HepG2 (cell line): ENCODE results near the gene ANKRD6. TPM values are rescaled to one million over a fixed set of nuclear protein-coding genes. Genes with fewer than 3 reads are reported as not detected.

Experiments used
- ARHGAP35 ChIP-seq: sonication (generic); formaldehyde crosslinking; IDR thresholded peaks from 2 replicates; pipeline ENCODE4 v1.9.0; 2022; ENCODE audit warnings: mild to moderate bottlenecking, inconsistent platforms, moderate library complexity, missing genetic modification reagents, borderline replicate concordance
- CSRNP1 ChIP-seq: sonication (generic); formaldehyde crosslinking; IDR thresholded peaks from 2 replicates; pipeline ENCODE4 v1.8.1; 2023; ENCODE audit warnings: mild to moderate bottlenecking, missing genetic modification reagents
- DR1 ChIP-seq: sonication (generic); formaldehyde crosslinking; IDR thresholded peaks from 2 replicates; pipeline ENCODE4 v1.8.0; 2021; ENCODE audit warnings: mild to moderate bottlenecking, missing genetic modification reagents, inconsistent platforms
- FOXA1 ChIP-seq, 2 experiments: fragments of 450-650 bp in 1 of 2; sonication (generic) in 1 of 2; formaldehyde crosslinking in 1 of 2; IDR thresholded peaks; 2 replicates each; pipeline versions ENCODE4 v1.4.0 to v1.6.1; 2016 to 2020; ENCODE audit warnings: missing genetic modification reagents in 1 of 2
- GATAD1 ChIP-seq: IDR thresholded peaks from 2 replicates; pipeline ENCODE4 v1.6.1; 2016; ENCODE audit warnings: missing genetic modification reagents, missing compliant biosample characterization
- MIXL1 ChIP-seq: IDR thresholded peaks from 2 replicates; pipeline ENCODE4 v1.6.1; 2016
- MXD1 ChIP-seq: sonication (generic); formaldehyde crosslinking; IDR thresholded peaks from 2 replicates; pipeline ENCODE4 v1.4.0; 2020; ENCODE audit warnings: mild to moderate bottlenecking, missing genetic modification reagents
- NPAS2 ChIP-seq: sonication (generic); formaldehyde crosslinking; IDR thresholded peaks from 2 replicates; pipeline ENCODE4 v1.8.0; 2022; ENCODE audit warnings: mild to moderate bottlenecking, missing genetic modification reagents, borderline replicate concordance
- NR3C1 ChIP-seq: sonication (generic); formaldehyde crosslinking; IDR thresholded peaks from 2 replicates; pipeline ENCODE4 v1.4.0; 2020; ENCODE audit warnings: missing genetic modification reagents
- REPIN1 ChIP-seq: sonication (generic); formaldehyde crosslinking; IDR thresholded peaks from 2 replicates; pipeline ENCODE4 v1.8.0; 2022; ENCODE audit warnings: missing genetic modification reagents, low read depth, mild to moderate bottlenecking, borderline replicate concordance
- STAT5B ChIP-seq: sonication (generic); formaldehyde crosslinking; IDR thresholded peaks from 2 replicates; pipeline ENCODE4 v1.4.0; 2020; ENCODE audit warnings: missing genetic modification reagents
- TCF12 ChIP-seq, 2 experiments: fragments of 450-650 bp in 1 of 2; sonication (generic) in 1 of 2; formaldehyde crosslinking in 1 of 2; IDR thresholded peaks; 2 replicates each; pipeline versions ENCODE4 v1.6.1 to v1.8.0; 2017 to 2022; ENCODE audit warnings: antibody characterized with exemption in 1 of 2, mild to moderate bottlenecking in 1 of 2, missing genetic modification reagents in 1 of 2, moderate library complexity in 1 of 2
- TFAP4 ChIP-seq: sonication (generic); IDR thresholded peaks from 2 replicates; pipeline ENCODE4 v1.6.1; 2016; ENCODE audit warnings: low read depth, borderline replicate concordance
- ZNF124 ChIP-seq: sonication (generic); formaldehyde crosslinking; IDR thresholded peaks from 2 replicates; pipeline ENCODE4 v1.4.0; 2020; ENCODE audit warnings: missing genetic modification reagents
- ZNF180 ChIP-seq: sonication (generic); formaldehyde crosslinking; IDR thresholded peaks from 2 replicates; pipeline ENCODE4 v1.4.0; 2020; ENCODE audit warnings: low read depth, missing genetic modification reagents, borderline replicate concordance
- ZNF460 ChIP-seq: sonication (generic); formaldehyde crosslinking; IDR thresholded peaks from 2 replicates; pipeline ENCODE4 v1.5.1; 2020; ENCODE audit warnings: missing genetic modification reagents, mild to moderate bottlenecking, borderline replicate concordance
- ZNF589 ChIP-seq: sonication (generic); formaldehyde crosslinking; conservative IDR thresholded peaks from 2 replicates; pipeline ENCODE4 v1.8.0; 2022; ENCODE audit warnings: mild to moderate bottlenecking, moderate library complexity, missing genetic modification reagents
- ZNF598 ChIP-seq: sonication (generic); formaldehyde crosslinking; IDR thresholded peaks from 2 replicates; pipeline ENCODE4 v1.5.1; 2020; ENCODE audit warnings: mild to moderate bottlenecking, missing genetic modification reagents, borderline replicate concordance
- ZNF720 ChIP-seq: sonication (generic); formaldehyde crosslinking; IDR thresholded peaks from 2 replicates; pipeline ENCODE4 v1.4.0; 2020; ENCODE audit warnings: missing genetic modification reagents
- polyA plus RNA-seq, 8 experiments: library from polyadenylated mRNA; depleted of rRNA in 3 of 8; stranded (reverse) in 7 of 8; unstranded in 1 of 8; fragments of >200 nt; fragmentation: Illumina TruSeq in 4 of 8; extraction: Trizol in 4 of 8; gene quantifications; 2 replicates each; pipeline versions ENCODE4 v1.2.1 to v1.2.3, GENCODE V29; 2011 to 2016; ENCODE audit warnings: low read depth in 4 of 8, missing spikeins in 1 of 8, mixed read lengths in 1 of 8; ENCODE audit not compliant: insufficient read depth in 1 of 8
- total RNA-seq, 5 experiments: library from RNA; depleted of rRNA; stranded (reverse); fragments of >200 nt; fragmentation: Illumina TruSeq; extraction: Trizol; gene quantifications; 2 replicates each; pipeline ENCODE4 v1.2.3, GENCODE V29; 2016; ENCODE audit warnings: low read depth in 1 of 5
- TF ChIP-seq, protein P1 (sequence below): sonication (generic); formaldehyde crosslinking; IDR thresholded peaks from 2 replicates; pipeline ENCODE4 v1.8.0; 2022; ENCODE audit warnings: low read depth, missing genetic modification reagents
- TF ChIP-seq, protein P2 (sequence below): sonication (generic); formaldehyde crosslinking; conservative IDR thresholded peaks from 2 replicates; pipeline ENCODE4 v1.4.0; 2020; ENCODE audit warnings: mild to moderate bottlenecking, missing genetic modification reagents, moderate library complexity

The ANKRD6 gene
- total and polyA plus RNA-seq, 2 of the 13 experiments (the other 11 are each of a cell fraction or from before 2014, with no cell fraction given) = 0.18 to 0.36 TPM

- TF ChIP-seq, protein P1, sequence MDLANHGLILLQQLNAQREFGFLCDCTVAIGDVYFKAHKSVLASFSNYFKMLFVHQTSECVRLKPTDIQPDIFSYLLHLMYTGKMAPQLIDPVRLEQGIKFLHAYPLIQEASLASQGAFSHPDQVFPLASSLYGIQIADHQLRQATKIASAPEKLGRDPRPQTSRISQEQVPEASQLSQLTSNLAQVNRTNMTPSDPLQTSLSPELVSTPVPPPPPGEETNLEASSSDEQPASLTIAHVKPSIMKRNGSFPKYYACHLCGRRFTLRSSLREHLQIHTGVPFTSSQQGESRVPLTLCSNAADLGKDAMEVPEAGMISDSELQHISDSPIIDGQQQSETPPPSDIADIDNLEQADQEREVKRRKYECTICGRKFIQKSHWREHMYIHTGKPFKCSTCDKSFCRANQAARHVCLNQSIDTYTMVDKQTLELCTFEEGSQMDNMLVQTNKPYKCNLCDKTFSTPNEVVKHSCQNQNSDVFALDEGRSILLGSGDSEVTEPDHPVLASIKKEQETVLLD (CRISPR knock-in tag) = no peak
- TF ChIP-seq MIXL1 (CRISPR knock-in tag) = peak; percentile 56; the same call in 1 of the 2 replicates
- no peak for TF ChIP-seq NPAS2
- TF ChIP-seq FOXA1 (IDR thresholded peaks at IDR 0.05) = no peak
- peak; percentile 83 for TF ChIP-seq FOXA1 (CRISPR knock-in tag; IDR thresholded peaks at IDR 0.05)
- no peak for TF ChIP-seq ZNF589 (CRISPR knock-in tag)
- TF ChIP-seq GATAD1 = no peak
- no peak for TF ChIP-seq ZNF460 (CRISPR knock-in tag)
- TF ChIP-seq STAT5B (CRISPR knock-in tag) = no peak
- no peak for TF ChIP-seq ZNF598
- no peak for TF ChIP-seq DR1 (CRISPR knock-in tag)
- TF ChIP-seq ZNF180 (CRISPR knock-in tag) = no peak
- TF ChIP-seq ZNF720 (CRISPR knock-in tag) = no peak
- TF ChIP-seq REPIN1 = 0 out of 2 replicates have a peak, but pooled peaks have one; percentile 48
- TF ChIP-seq ARHGAP35 (CRISPR knock-in tag) = no peak
- 0 out of 2 replicates have a peak, but pooled peaks have one; percentile 35 for TF ChIP-seq TFAP4
- TF ChIP-seq NR3C1 = no peak
- TF ChIP-seq MXD1 = no peak
- TF ChIP-seq CSRNP1 (CRISPR knock-in tag) = no peak
- no peak for TF ChIP-seq ZNF124 (CRISPR knock-in tag)
- TF ChIP-seq TCF12 (IDR thresholded peaks at IDR 0.05) = no peak
- TF ChIP-seq TCF12 (CRISPR knock-in tag; IDR thresholded peaks at IDR 0.05) = no peak
- TF ChIP-seq, protein P2, sequence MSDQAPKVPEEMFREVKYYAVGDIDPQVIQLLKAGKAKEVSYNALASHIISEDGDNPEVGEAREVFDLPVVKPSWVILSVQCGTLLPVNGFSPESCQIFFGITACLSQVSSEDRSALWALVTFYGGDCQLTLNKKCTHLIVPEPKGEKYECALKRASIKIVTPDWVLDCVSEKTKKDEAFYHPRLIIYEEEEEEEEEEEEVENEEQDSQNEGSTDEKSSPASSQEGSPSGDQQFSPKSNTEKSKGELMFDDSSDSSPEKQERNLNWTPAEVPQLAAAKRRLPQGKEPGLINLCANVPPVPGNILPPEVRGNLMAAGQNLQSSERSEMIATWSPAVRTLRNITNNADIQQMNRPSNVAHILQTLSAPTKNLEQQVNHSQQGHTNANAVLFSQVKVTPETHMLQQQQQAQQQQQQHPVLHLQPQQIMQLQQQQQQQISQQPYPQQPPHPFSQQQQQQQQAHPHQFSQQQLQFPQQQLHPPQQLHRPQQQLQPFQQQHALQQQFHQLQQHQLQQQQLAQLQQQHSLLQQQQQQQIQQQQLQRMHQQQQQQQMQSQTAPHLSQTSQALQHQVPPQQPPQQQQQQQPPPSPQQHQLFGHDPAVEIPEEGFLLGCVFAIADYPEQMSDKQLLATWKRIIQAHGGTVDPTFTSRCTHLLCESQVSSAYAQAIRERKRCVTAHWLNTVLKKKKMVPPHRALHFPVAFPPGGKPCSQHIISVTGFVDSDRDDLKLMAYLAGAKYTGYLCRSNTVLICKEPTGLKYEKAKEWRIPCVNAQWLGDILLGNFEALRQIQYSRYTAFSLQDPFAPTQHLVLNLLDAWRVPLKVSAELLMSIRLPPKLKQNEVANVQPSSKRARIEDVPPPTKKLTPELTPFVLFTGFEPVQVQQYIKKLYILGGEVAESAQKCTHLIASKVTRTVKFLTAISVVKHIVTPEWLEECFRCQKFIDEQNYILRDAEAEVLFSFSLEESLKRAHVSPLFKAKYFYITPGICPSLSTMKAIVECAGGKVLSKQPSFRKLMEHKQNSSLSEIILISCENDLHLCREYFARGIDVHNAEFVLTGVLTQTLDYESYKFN = peak; percentile 62
These were observed 134.9 kb downstream of the ANKRD6 start (continued) for GRCh38 chr6:89567630-89568390.
